Stimulated activated CD4-positive, alpha-beta T cell treated with anti-CD3 and anti-CD28 coated beads, Interleukin-12 subunit alpha, Interleukin-12 subunit beta, amount 100 ng/mL, for 24 hours (primary cell): ENCODE measurements around the gene LRP2.
"Not testable (repeated sequence)": the region's sequence is repeated elsewhere in the genome, so short reads cannot be mapped to it uniquely, and the experiment has no call there.

Source experiments
- DNase-seq, 2 experiments: peaks; one replicate each; pipeline ENCODE4 v3.0.0-alpha.2; 2020; ENCODE audit warnings: low read depth in 2 of 2

The LRP2 gene

GRCh38 chr2:169301596-169302335, 60.6 kb downstream of the LRP2 start:
- DNase-seq, result no peak

GRCh38 chr2:169300636-169301530, 61.5 kb downstream of the LRP2 start:
- no peak for DNase-seq

- DNase-seq, result no peak
Observed at GRCh38 chr2:169298007-169298406, 64.3 kb downstream of the LRP2 start.

GRCh38 chr2:169294001-169294675, 68.2 kb downstream of the LRP2 start:
- no peak for DNase-seq

GRCh38 chr2:169291517-169291916, 70.8 kb downstream of the LRP2 start:
- no peak for DNase-seq

GRCh38 chr2:169290433-169290832, 71.9 kb downstream of the LRP2 start:
- no peak for DNase-seq

- DNase-seq, result no peak
Observed at GRCh38 chr2:169287666-169288065, 74.7 kb downstream of the LRP2 start.

GRCh38 chr2:169286624-169287231, 75.6 kb downstream of the LRP2 start:
- no peak for DNase-seq

GRCh38 chr2:169285531-169286235, 76.7 kb downstream of the LRP2 start:
- DNase-seq, result no peak

GRCh38 chr2:169280502-169280901, 81.8 kb downstream of the LRP2 start:
- DNase-seq, result no peak

- no peak for DNase-seq
Observed at GRCh38 chr2:169275696-169276444, 86.5 kb downstream of the LRP2 start.

GRCh38 chr2:169272010-169272409, 90.3 kb downstream of the LRP2 start:
- DNase-seq, result no peak

GRCh38 chr2:169270574-169270973, 91.8 kb downstream of the LRP2 start:
- DNase-seq, result not testable (repeated sequence)

- no peak for DNase-seq
Observed at GRCh38 chr2:169265591-169265990, 96.7 kb downstream of the LRP2 start.

GRCh38 chr2:169260846-169261642, 101.3 kb downstream of the LRP2 start:
- DNase-seq, result no peak

- DNase-seq, result no peak
Observed at GRCh38 chr2:169260246-169260645, 102.1 kb downstream of the LRP2 start.

- no peak for DNase-seq
Observed at GRCh38 chr2:169259402-169259801, 102.9 kb downstream of the LRP2 start.

GRCh38 chr2:169258045-169258601, 104.2 kb downstream of the LRP2 start:
- DNase-seq, result no peak

GRCh38 chr2:169254774-169255173, 107.6 kb downstream of the LRP2 start:
- no peak for DNase-seq
